ENCODE results near the gene MBD6.

MBD6 gene, protein sequence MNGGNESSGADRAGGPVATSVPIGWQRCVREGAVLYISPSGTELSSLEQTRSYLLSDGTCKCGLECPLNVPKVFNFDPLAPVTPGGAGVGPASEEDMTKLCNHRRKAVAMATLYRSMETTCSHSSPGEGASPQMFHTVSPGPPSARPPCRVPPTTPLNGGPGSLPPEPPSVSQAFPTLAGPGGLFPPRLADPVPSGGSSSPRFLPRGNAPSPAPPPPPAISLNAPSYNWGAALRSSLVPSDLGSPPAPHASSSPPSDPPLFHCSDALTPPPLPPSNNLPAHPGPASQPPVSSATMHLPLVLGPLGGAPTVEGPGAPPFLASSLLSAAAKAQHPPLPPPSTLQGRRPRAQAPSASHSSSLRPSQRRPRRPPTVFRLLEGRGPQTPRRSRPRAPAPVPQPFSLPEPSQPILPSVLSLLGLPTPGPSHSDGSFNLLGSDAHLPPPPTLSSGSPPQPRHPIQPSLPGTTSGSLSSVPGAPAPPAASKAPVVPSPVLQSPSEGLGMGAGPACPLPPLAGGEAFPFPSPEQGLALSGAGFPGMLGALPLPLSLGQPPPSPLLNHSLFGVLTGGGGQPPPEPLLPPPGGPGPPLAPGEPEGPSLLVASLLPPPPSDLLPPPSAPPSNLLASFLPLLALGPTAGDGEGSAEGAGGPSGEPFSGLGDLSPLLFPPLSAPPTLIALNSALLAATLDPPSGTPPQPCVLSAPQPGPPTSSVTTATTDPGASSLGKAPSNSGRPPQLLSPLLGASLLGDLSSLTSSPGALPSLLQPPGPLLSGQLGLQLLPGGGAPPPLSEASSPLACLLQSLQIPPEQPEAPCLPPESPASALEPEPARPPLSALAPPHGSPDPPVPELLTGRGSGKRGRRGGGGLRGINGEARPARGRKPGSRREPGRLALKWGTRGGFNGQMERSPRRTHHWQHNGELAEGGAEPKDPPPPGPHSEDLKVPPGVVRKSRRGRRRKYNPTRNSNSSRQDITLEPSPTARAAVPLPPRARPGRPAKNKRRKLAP

DNA sequence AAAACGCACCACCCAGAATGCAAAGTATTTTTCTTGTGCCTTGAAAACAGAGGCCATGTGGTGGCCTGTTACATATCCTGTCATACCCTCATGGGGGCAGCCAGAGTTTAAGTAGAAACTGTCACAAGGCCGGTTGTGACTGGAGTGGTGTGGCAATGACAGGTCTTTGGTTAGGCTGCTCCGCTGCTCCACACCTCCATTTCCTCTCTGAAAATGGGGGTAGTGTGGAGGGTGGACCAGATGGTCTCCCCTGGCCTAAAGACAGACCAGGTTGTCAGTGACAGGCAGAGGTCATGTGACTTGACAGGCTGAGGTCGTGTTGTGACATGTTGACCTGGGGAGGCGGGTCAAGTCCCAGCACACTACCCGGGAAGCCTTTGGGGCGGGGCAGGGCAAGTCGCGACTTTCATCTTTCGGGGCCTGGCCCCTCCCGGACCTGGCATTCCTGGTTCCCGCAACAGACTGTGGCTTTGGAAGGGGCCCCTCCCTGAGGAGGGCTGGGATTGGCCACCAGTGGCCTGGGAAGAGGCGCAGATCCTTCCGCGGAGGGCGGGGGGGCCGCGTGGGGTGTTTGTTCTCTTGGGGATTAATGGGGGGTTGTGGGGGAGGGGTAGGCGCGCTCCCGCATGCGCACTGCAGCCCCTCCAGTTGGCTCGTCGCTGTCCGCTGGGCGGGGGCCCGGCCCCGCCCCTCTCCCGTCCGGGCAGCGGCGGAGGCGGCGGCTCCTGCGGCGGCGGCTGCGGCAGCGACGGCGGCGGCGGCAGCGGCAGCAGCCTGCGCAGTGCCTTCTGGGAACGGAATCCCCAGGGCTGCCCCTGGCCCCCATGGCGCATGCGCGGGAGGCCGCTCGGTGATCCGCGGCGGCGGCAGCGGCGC, at the start of gene MBD6:
MBD6 (plus strand) TSS at position 814 of the 876 bp plus-strand sequence. CDS start 1,480 bp downstream, outside the sequence.
- peak; percentile 64; the same call in 1 of the 2 replicates for TF ChIP-seq POLR2A (IDR thresholded peaks at IDR 0.05; ENCODE audit: low read depth, low read length)
- FAIRE-seq (no peak), DNase-seq (ENCODE audit: insufficient read length, low spot score) (peak; percentile 95)

DNA sequence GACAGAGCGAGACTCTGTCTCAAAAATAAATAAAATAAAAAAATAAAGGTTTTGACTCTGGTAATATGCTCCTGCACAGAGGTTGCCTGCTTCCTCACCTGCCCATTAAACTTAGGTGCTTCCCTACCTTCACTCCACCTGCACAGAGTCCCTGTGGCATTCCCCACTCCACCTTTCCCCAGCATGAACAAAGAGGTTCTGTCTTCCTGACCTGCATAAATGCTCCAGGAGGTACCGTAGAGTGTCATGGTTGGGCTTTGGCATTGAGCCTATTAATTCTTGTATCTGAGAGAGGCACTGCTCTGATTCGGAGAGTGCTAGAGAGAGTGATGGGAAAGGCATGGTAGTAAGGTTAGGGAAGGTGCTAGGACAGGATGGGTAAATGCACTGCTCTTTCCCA, 49.2 kb upstream of the MBD6 start:
- FAIRE-seq: no peak
- DNase-seq (ENCODE audit: insufficient read length, low spot score): no peak
- no peak for TF ChIP-seq POLR2A (IDR thresholded peaks at IDR 0.05; ENCODE audit: low read depth, low read length)

DNA sequence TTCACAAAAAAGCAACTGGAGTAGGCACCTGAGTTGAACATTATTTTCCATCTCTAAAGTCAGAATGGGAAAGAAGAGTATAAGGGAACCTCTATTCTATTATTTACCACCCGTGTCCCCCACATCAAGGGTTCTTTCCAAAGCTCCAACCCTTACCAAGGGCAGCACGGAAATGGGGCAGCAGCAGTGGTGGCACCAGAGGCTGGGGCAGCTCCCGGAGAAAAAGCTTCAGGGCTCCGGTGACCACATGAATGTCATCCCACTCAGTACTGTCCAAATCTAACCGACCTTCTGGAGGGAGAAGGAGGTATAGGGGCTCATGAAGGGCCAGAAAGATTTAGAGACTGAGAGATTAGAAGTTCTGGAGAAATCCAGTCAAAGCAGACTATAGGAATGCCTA, 48.7 kb upstream of the MBD6 start:
- DNase-seq (ENCODE audit: insufficient read length, low spot score) (no peak), FAIRE-seq (no peak)
- TF ChIP-seq POLR2A (IDR thresholded peaks at IDR 0.05; ENCODE audit: low read depth, low read length): no peak

DNA sequence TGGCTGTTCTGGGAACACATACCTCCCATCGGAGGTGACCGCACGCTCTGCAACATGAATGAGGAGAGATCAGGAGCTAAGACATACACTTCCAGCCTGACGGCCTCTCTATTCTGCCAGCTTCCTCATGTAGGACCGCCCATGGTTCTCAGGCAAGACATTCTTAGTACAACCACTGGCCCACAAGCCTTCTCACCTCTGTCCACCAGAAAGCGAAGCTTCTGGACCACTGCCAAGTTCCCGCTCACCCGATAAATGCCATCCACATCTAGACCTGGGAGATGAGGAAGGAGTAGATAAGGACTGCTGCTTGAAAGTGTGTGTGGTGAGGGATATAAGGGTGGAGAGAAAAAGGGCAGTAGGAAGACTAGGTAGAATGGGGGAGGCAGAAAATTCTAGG, 48.2 kb upstream of the MBD6 start:
- no peak for DNase-seq (ENCODE audit: insufficient read length, low spot score)
- FAIRE-seq: no peak
- TF ChIP-seq POLR2A (IDR thresholded peaks at IDR 0.05; ENCODE audit: low read depth, low read length): no peak

DNA sequence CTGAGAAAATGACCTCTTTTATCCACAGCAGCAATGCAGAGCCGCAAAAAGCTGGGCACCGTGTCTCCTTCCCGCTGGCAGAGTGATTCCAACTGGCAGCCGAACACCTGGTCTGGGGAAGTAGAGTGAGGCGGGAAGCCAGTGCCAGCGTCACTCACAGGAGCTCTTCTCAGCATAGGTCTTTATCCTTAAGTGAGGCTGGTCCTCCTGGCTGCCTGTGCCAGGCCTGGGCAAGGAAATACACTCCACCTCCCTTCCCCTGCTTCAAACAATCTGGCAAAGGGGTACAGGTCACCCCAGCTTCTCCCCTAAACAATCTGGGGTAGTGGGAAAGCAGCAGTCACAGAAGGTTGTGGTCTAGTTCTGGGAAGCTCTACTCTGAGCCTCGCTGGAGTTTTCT, 47.8 kb upstream of the MBD6 start:
- TF ChIP-seq POLR2A (IDR thresholded peaks at IDR 0.05; ENCODE audit: low read depth, low read length): no peak
- FAIRE-seq: no peak
- no peak for DNase-seq (ENCODE audit: insufficient read length, low spot score)

DNA sequence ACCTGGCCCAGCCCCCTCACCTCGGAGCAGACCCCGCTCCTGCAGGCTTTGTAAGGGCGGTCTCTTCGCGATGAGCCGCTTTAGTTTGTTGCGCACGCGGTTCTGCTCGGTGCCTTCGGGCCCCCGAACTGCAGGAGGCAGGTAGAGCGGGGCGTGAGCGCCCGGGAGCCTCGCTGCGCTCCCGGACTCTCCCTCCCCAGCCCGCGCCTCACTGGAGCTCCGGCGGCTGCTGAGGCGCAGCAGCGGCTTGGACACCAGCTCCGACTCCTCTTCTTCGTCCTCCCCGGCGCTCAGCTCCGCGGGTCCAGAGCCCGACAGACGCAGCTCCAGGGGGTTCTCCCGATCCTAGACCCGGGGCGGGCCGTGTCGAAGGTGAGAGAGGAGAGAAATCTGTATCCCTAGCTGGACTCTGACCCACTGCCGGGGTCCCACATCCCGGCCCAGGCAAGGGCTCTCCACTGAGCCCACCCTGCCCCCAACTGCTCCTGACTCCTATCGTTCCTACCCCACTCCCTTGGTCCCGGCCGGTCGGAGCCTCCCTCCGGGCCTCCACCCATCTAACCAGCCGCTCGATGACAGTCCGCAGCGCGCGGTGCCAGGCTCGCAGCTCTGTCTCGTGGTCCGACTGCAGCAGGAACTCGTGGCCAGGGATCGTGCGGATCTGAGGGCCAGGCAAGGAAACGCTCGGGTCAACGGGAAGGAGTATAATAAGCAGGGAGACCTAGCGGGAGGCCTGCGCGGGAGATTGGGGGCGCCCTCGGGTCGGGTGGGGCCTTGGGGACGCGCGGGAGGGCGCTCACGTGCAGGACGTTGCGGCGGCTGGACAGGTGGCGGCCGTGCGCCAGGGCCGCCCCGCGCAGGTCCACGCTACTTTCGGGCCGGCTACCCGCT, 47.1 kb upstream of the MBD6 start:
- no peak for DNase-seq (ENCODE audit: insufficient read length, low spot score)
- no peak for FAIRE-seq
- no peak for TF ChIP-seq POLR2A (IDR thresholded peaks at IDR 0.05; ENCODE audit: low read depth, low read length)

DNA sequence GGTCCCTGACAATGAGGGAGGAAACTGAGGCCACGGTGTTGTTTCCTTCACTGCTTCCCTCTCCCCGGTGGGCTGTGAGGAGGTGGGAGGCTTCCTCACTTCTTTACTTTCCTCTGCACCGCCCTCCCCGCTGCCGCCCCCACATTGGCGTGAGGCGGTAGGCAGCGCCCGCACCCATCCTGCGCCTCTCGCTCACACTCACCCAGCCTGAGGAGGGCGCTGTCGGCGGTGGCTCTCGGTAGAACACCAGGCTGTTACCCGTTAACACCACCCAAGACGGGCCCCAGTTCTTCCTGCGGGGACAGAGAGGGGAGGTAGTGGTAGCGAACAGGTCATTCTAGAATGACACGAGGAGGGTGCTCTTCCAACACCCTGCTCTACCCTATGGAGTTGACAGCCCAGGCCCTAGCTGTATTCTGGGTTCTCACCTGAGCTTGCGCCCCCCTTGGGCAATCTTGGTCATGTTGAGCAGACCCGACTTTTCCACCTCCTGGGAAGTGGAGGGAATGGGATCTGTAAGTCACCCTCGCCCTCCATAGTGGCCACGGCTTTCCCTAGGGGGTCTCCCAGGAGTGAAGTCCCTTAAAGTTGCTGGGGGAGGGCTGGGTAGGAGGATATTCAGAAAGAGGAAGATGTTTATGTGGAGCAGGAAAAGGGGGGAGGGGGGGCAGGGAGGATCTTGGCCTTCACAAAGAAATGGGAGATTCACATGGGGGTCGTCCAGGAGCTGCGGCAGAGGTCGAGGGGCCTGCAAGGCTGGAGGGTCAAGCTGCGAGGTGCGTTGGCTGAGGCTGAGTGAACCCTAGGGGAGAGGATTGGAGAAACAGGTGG, 46.2 kb upstream of the MBD6 start:
- no peak for FAIRE-seq
- DNase-seq (ENCODE audit: insufficient read length, low spot score): no peak
- no peak for TF ChIP-seq POLR2A (IDR thresholded peaks at IDR 0.05; ENCODE audit: low read depth, low read length)

DNA sequence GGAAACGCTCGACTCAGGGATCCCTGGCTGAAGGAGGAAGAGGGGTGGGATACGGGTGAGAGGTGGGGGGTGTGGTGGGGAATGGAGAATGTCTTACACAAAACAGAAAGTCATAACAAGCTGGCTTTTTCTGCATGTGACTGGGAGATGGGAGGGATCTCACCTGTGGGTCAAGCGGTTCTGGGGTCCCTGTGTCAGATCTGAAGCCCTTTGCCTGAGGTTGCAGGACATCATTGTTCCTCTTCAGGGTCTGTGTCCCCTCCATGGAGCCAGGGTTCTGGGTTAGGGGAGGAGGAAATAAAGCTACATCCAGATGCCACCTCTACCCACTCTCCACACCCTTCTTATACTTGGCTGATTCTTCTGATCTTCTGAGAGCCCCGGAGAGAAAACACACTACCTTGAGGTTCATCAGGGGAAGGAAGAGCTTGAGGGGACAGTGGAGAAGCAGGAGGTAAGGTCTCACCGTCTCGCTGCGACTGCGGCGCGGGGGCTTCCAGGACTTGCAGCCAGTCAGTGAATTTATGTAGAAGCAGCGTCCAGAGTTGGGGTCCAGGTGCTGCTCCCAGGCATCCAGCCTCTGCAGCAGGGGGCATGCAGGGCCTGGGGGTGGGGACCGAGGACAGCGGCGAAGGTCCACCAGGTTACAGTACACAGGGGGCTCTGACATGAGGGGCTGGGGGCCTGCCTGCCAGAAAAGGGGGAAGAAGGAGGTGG, 45.5 kb upstream of the MBD6 start:
- TF ChIP-seq POLR2A (IDR thresholded peaks at IDR 0.05; ENCODE audit: low read depth, low read length): no peak
- FAIRE-seq (no peak), DNase-seq (ENCODE audit: insufficient read length, low spot score) (no peak)

DNA sequence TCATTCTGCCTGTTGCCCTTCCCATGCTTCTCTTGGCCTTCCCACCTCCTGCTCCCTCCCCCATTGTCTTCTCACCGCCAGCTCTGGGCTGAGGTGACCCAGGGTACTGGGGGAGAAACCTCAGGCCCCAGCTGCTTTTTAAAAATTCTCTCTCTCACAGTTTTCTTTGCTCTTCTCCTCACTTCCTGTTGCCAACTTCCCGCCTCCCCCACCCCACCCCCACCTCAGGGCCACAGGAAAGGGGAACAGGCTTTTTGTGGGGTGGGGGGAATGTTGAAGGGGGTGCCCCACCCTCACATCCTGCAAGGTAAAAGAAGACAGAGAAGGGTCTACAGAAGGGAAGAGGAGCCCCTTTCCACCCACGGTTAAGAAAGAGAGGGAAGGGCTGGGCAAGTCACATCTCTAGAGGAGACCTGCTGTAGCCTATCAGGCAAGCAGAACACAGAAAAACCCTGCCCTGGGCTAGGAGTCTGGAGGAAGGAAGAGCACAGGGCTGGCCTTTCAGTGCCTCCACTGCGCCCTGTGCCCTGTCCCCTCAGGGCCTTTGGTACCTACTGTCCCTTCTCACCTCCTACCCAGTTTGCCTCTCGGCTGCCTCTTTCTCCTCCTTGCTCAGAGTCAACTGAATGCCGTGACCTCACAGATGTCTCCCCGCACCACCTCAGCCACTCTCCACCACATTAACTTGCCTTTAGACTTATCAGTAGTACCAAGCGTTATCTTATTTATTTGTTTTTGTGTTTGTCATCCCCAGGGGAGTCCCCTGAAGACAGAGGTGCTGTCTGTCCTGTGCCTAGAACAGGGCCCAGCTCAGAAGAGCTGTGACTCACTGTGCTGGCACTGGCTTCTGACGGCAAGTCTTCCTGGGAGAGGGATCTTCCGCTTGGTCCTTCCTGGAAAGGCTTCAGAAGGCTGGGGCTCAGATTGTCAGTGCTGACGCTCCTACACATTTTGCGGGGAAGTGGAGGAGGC, 44.6 kb upstream of the MBD6 start:
- TF ChIP-seq POLR2A (IDR thresholded peaks at IDR 0.05; ENCODE audit: low read depth, low read length): no peak
- DNase-seq (ENCODE audit: insufficient read length, low spot score): no peak
- no peak for FAIRE-seq

DNA sequence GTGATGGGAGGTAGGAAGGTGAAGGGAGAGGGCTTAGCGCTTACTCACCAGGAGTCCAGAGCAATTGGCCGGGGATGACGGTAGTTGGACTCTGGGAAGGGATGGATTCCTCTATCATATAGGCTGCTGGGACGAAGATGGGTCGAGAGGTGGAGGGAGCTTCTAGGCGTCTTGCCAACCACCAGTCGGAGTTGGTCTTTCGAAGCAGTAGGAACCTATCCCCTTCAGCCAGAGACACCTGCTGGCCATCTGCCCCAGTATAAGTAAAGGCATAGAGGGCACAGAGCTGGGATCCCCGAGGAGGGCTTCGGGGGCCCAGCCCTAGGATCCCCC, 43.6 kb upstream of the MBD6 start:
- FAIRE-seq (no peak), DNase-seq (ENCODE audit: insufficient read length, low spot score) (no peak)
- TF ChIP-seq POLR2A (IDR thresholded peaks at IDR 0.05; ENCODE audit: low read depth, low read length): no peak
